SU-DHL-6 (cell line): ENCODE data around the gene LRRC28.

Experiments
- H2AFZ ChIP-seq: fragments of 200-600 bp; sonication (generic); 2 replicates; pipeline ENCODE4 v1.6.1; 2014; ENCODE audit warnings: low read depth, mild to moderate bottlenecking, moderate library complexity, mixed read lengths, antibody characterized with exemption, low read length; ENCODE audit not compliant: severe bottlenecking
- H3F3A ChIP-seq: fragments of 200-600 bp; shearing (Covaris generic); 2 replicates; pipeline ENCODE4 v1.6.0; 2016; ENCODE audit warnings: antibody characterized with exemption, mild to moderate bottlenecking; ENCODE audit not compliant: insufficient read depth
- H3K27ac ChIP-seq: fragments of 200-600 bp; sonication (generic); 2 replicates; pipeline ENCODE4 v1.5.1; 2016; ENCODE audit warnings: low read depth, mild to moderate bottlenecking, low read length, moderate library complexity, mixed read lengths
- H3K27me3 ChIP-seq: fragments of 200-600 bp; sonication (generic), shearing (Covaris generic); 2 replicates; pipeline ENCODE4 v1.6.0; 2014; ENCODE audit warnings: mild to moderate bottlenecking, low read length
- H3K36me3 ChIP-seq: fragments of 200-600 bp; sonication (generic); 2 replicates; pipeline ENCODE4 v1.6.1; 2014; ENCODE audit warnings: mild to moderate bottlenecking, low read length, mixed read lengths
- H3K4me2 ChIP-seq: fragments of 300-600, 200-600 bp; shearing (Covaris generic), sonication (generic); 2 replicates; pipeline ENCODE4 v1.6.0; 2014; ENCODE audit warnings: low read length, low read depth, mild to moderate bottlenecking; ENCODE audit not compliant: poor library complexity, severe bottlenecking
- H3K4me3 ChIP-seq: fragments of 200-600 bp; sonication (generic); 2 replicates; pipeline ENCODE4 v1.5.1; 2014; ENCODE audit warnings: antibody characterized with exemption, low read length, mild to moderate bottlenecking, mixed read lengths; ENCODE audit not compliant: insufficient read depth, poor library complexity, severe bottlenecking
- H3K79me2 ChIP-seq: fragments of 200-600 bp; sonication (generic); 2 replicates; pipeline ENCODE4 v1.6.1; 2014; ENCODE audit warnings: mild to moderate bottlenecking, low read length, moderate library complexity; ENCODE audit not compliant: insufficient read depth
- H3K9ac ChIP-seq: fragments of 200-600 bp; sonication (generic); 2 replicates; pipeline ENCODE4 v1.7.0; 2014; ENCODE audit warnings: mild to moderate bottlenecking, low read length
- H3K9me2 ChIP-seq: fragments of 200-600 bp; sonication (generic); replicated peaks from 2 replicates; pipeline ENCODE4 v1.6.1; 2014; ENCODE audit warnings: low read length; ENCODE audit not compliant: insufficient read depth
- H3K9me3 ChIP-seq: fragments of 200-600 bp; sonication (generic); 2 replicates; pipeline ENCODE4 v1.6.1; 2014; ENCODE audit warnings: low read length, mixed read lengths; ENCODE audit not compliant: insufficient read depth
- H4K20me1 ChIP-seq: fragments of 200-600 bp; sonication (generic); 2 replicates; pipeline ENCODE4 v1.6.1; 2014; ENCODE audit warnings: low read depth, mild to moderate bottlenecking, antibody characterized with exemption, low read length, moderate library complexity, mixed read lengths
- EZH2phosphoT487 ChIP-seq: fragments of 200-600 bp; sonication (generic), shearing (Covaris generic); conservative IDR thresholded peaks from 2 replicates; pipeline ENCODE4 v1.6.1; 2018; ENCODE audit warnings: mild to moderate bottlenecking, antibody characterized with exemption, low read length, moderate library complexity, mixed read lengths
- TF ChIP-seq, protein P1 (sequence below): fragments of 200-600 bp; sonication (generic); IDR thresholded peaks from one replicate; pipeline ENCODE4 v1.5.1; 2017; ENCODE audit warnings: antibody characterized with exemption, mild to moderate bottlenecking, low read length, moderate library complexity; ENCODE audit not compliant: insufficient read depth, poor library complexity, severe bottlenecking

The LRRC28 gene

DNA sequence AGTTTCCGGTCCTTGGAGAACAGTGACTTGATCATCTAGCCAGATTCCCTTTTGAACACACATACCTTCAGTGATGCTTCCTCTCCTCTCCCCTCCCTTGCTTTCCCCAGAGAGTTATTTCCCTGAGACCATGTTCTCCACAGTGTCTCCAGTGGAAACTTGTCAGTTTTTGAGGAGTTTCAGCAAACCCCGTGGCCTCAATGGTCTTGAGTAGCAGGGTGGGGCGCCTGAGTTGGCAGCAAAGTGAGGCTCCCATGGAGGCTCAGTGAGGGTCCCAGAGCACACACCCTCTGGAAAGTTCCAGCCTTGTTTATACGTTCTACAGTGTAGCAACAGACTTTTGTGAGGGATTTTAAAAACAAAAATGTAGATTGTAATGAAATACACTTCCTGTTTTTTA lies 135.1 kb downstream of the LRRC28 start:
- H3K27ac ChIP-seq: no peak overlapping the region
- no peaks in the 10 kb centered on the region for H3K79me2 ChIP-seq
- H3K9me2 ChIP-seq: no peaks in the 10 kb centered on the region
- no peak overlapping the region for H3K9ac ChIP-seq
- H3F3A ChIP-seq: no peaks in the 10 kb centered on the region
- no peaks in the 10 kb centered on the region for H3K27me3 ChIP-seq
- H3K4me2 ChIP-seq: no peak overlapping the region
- TF ChIP-seq, protein P1, sequence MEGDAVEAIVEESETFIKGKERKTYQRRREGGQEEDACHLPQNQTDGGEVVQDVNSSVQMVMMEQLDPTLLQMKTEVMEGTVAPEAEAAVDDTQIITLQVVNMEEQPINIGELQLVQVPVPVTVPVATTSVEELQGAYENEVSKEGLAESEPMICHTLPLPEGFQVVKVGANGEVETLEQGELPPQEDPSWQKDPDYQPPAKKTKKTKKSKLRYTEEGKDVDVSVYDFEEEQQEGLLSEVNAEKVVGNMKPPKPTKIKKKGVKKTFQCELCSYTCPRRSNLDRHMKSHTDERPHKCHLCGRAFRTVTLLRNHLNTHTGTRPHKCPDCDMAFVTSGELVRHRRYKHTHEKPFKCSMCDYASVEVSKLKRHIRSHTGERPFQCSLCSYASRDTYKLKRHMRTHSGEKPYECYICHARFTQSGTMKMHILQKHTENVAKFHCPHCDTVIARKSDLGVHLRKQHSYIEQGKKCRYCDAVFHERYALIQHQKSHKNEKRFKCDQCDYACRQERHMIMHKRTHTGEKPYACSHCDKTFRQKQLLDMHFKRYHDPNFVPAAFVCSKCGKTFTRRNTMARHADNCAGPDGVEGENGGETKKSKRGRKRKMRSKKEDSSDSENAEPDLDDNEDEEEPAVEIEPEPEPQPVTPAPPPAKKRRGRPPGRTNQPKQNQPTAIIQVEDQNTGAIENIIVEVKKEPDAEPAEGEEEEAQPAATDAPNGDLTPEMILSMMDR: no peak
- TF ChIP-seq EZH2phosphoT487: no peak
- H4K20me1 ChIP-seq: no peaks in the 10 kb centered on the region
- H3K9me3 ChIP-seq: no peaks in the 10 kb centered on the region
- H2AFZ ChIP-seq: no peak overlapping the region
- no peak overlapping the region for H3K4me3 ChIP-seq
- no peaks in the 10 kb centered on the region for H3K36me3 ChIP-seq

DNA sequence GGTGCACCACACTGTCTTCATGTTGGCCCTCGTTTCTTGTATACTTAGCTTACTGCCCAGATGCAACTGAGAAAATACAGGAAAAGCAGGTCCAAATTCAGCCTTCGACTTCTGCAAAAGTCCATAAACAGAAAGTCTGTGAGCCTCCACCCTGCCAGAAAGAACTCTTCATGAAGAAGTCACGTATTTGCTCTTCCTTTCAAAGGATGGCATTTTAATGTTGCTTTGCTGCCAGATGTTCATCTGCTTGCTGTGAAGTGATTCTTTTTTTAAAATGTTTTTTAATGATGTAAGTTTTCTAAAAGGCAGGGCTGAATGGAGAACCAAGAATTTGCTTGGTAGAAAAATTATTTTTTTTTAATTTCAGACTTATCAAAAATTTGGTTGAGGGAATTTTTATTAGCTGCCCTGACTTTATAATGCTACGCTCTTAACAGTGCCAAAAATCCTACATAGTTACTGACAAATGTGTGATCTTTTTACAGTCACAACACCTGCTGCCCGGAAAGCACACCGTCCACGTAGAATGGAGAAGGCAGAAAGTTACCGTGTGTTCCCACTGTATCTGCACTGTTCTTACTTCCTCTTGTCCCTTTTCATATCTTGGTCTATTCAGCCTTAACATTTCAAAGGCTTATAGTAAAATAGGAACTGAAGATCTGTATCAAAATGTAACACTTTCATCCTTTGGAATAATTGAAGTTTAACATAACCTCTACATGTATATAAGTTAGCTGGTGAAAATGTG lies 136.3 kb downstream of the LRRC28 start:
- Histone ChIP-seq H3K4me3 (no peak overlapping the region), H4K20me1 (no peaks in the 10 kb centered on the region), H3K9me3 (no peaks in the 10 kb centered on the region), H3F3A (no peaks in the 10 kb centered on the region), H3K4me2 (no peak overlapping the region), H3K9ac (no peak overlapping the region), H3K36me3 (no peaks in the 10 kb centered on the region), H3K27ac (no peak overlapping the region), H3K79me2 (no peaks in the 10 kb centered on the region), H3K27me3 (no peaks in the 10 kb centered on the region), H2AFZ (no peak overlapping the region), H3K9me2 (no peaks in the 10 kb centered on the region)
- no peak for TF ChIP-seq EZH2phosphoT487
- TF ChIP-seq, protein P1: no peak

DNA sequence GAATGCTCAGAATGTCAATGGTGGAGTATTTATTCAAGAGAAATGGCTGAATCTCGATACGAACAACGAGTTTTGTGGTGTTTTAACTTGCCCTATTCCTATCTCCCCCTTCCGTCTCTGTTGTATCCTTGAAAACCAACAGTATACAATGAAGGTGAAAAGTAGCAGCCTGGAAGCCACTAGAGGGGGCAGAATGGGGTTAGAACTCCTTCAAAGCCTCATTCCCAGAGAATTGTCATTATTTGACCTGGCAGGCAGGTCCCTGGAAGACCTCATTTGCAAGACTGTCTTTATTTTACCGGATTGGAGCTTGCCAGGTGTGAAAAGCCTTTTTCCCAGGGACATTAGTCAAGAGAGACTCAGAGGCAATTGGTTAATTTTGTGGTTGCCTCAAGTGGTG lies 139.4 kb downstream of the LRRC28 start:
- Histone ChIP-seq H2AFZ (no peak overlapping the region), H3K79me2 (no peaks in the 10 kb centered on the region), H3K4me2 (no peak overlapping the region), H3K4me3 (no peak overlapping the region), H4K20me1 (no peaks in the 10 kb centered on the region), H3K27me3 (no peaks in the 10 kb centered on the region), H3K36me3 (no peaks in the 10 kb centered on the region), H3K9me2 (no peaks in the 10 kb centered on the region), H3K27ac (no peak overlapping the region), H3K9me3 (no peaks in the 10 kb centered on the region), H3F3A (no peaks in the 10 kb centered on the region), H3K9ac (no peak overlapping the region)
- TF ChIP-seq, protein P1: no peak
- TF ChIP-seq EZH2phosphoT487: no peak
